DMS114 treated with DMSO at 0.1 percent for 48 hours (cell line): ENCODE measurements around the gene HPCAL1.
"Not testable (repeated sequence)": the region's sequence is repeated elsewhere in the genome, so short reads cannot be mapped to it uniquely, and the experiment has no call there.

Source experiments
- DNase-seq: peaks from one replicate; lab custom pipeline; 2025; ENCODE audit not compliant: unreplicated experiment; lab: John Stamatoyannopoulos, UW

Gene HPCAL1

GRCh38 chr2:10452956-10453904, 150.5 kb downstream of the HPCAL1 start:
- DNase-seq: no peak

- DNase-seq: no peak
Observed at GRCh38 chr2:10453905-10454298, 151.2 kb downstream of the HPCAL1 start.

- DNase-seq: no peak
Observed at GRCh38 chr2:10454505-10454904, 151.8 kb downstream of the HPCAL1 start.

- not testable (repeated sequence) for DNase-seq
Observed at GRCh38 chr2:10457195-10457594, 154.5 kb downstream of the HPCAL1 start.

- DNase-seq: no peak
Observed at GRCh38 chr2:10457846-10458598, 155.3 kb downstream of the HPCAL1 start.

- no peak for DNase-seq
Observed at GRCh38 chr2:10460366-10460796, 157.7 kb downstream of the HPCAL1 start.

- DNase-seq: no peak
Observed at GRCh38 chr2:10462178-10463083, 159.7 kb downstream of the HPCAL1 start.

- DNase-seq: no peak
Observed at GRCh38 chr2:10465910-10466309, 163.2 kb downstream of the HPCAL1 start.

- no peak for DNase-seq
Observed at GRCh38 chr2:10466801-10467200, 164.1 kb downstream of the HPCAL1 start.

GRCh38 chr2:10467401-10467800, 164.7 kb downstream of the HPCAL1 start:
- no peak for DNase-seq

- no peak for DNase-seq
Observed at GRCh38 chr2:10469301-10469700, 166.6 kb downstream of the HPCAL1 start.

GRCh38 chr2:10469955-10470608, 167.4 kb downstream of the HPCAL1 start:
- no peak for DNase-seq

GRCh38 chr2:10471046-10471571, 168.4 kb downstream of the HPCAL1 start:
- no peak for DNase-seq

GRCh38 chr2:10471955-10472354, 169.3 kb downstream of the HPCAL1 start:
- no peak for DNase-seq

- no peak for DNase-seq
Observed at GRCh38 chr2:10473121-10473756, 170.5 kb downstream of the HPCAL1 start.

- DNase-seq: no peak
Observed at GRCh38 chr2:10475221-10475722, 172.6 kb downstream of the HPCAL1 start.

- no peak for DNase-seq
Observed at GRCh38 chr2:10475811-10476660, 173.3 kb downstream of the HPCAL1 start.

GRCh38 chr2:10476723-10477442, 174.2 kb downstream of the HPCAL1 start:
- no peak for DNase-seq
